Parathyroid adenoma (tissue), 2 donors: ENCODE measurements around the gene TADA1.

Source experiments
- H2AFZ ChIP-seq: fragments of 300-600 bp; sonication (generic); one replicate; pipeline ENCODE4 v1.7.0; 2017; ENCODE audit warnings: antibody characterized with exemption, mild to moderate bottlenecking
- H3K27ac ChIP-seq: fragments of 300-600 bp; sonication (generic); one replicate; pipeline ENCODE4 v1.7.0; 2017
- H3K27me3 ChIP-seq: fragments of 300-600 bp; sonication (generic); one replicate; pipeline ENCODE4 v1.7.0; 2017; ENCODE audit warnings: low read length; ENCODE audit not compliant: control insufficient read depth, insufficient read depth
- H3K36me3 ChIP-seq: fragments of 300-600 bp; sonication (generic); one replicate; pipeline ENCODE4 v1.7.0; 2017; ENCODE audit warnings: low read length; ENCODE audit not compliant: control insufficient read depth, insufficient read depth
- H3K4me1 ChIP-seq: fragments of 300-600 bp; sonication (generic); one replicate; pipeline ENCODE4 v1.7.0; 2017; ENCODE audit warnings: control low read depth
- H3K4me2 ChIP-seq: fragments of 300-600 bp; sonication (generic); one replicate; pipeline ENCODE4 v1.7.0; 2017; ENCODE audit warnings: low read length
- H3K4me3 ChIP-seq: fragments of 300-600 bp; sonication (generic); one replicate; pipeline ENCODE4 v1.7.0; 2017; ENCODE audit warnings: low read depth, low read length
- H3K79me2 ChIP-seq: fragments of 300-600 bp; sonication (generic); one replicate; pipeline ENCODE4 v1.7.0; 2017; ENCODE audit warnings: control low read depth
- H3K9ac ChIP-seq: fragments of 300-600 bp; sonication (generic); one replicate; pipeline ENCODE4 v1.7.0; 2017; ENCODE audit warnings: mild to moderate bottlenecking
- H3K9me3 ChIP-seq: fragments of 300-600 bp; sonication (generic); one replicate; pipeline ENCODE4 v1.7.0; 2017; ENCODE audit warnings: low read length; ENCODE audit not compliant: control insufficient read depth
- CTCF ChIP-seq: fragments of 300-600 bp; sonication (generic); IDR thresholded peaks from one replicate; pipeline ENCODE4 v1.7.0; 2017; ENCODE audit warnings: antibody characterized with exemption, mild to moderate bottlenecking
- donor health status: primary hyperparathyroidism.

Gene TADA1

GRCh38 chr1:166859597-166859996 lies 16.5 kb downstream of the TADA1 start:
- Histone ChIP-seq H3K27ac (no peak overlapping the region), H3K9ac (no peak overlapping the region), H2AFZ (no peak overlapping the region), H3K4me2 (no peak overlapping the region), H3K4me1 (no peaks in the 10 kb centered on the region), H3K27me3 (no peaks in the 10 kb centered on the region), H3K4me3 (no peak overlapping the region), H3K9me3 (no peaks in the 10 kb centered on the region), H3K36me3 (no peaks in the 10 kb centered on the region), H3K79me2 (no peaks in the 10 kb centered on the region)
- TF ChIP-seq CTCF = no peak

GRCh38 chr1:166858726-166859419 lies 17.2 kb downstream of the TADA1 start:
- H2AFZ ChIP-seq = no peak overlapping the region
- no peaks in the 10 kb centered on the region for H3K79me2 ChIP-seq
- H3K36me3 ChIP-seq = no peaks in the 10 kb centered on the region
- no peaks in the 10 kb centered on the region for H3K4me1 ChIP-seq
- no peaks in the 10 kb centered on the region for H3K9me3 ChIP-seq
- H3K27me3 ChIP-seq = no peaks in the 10 kb centered on the region
- no peak overlapping the region for H3K9ac ChIP-seq
- H3K4me2 ChIP-seq = no peak overlapping the region
- H3K4me3 ChIP-seq = no peak overlapping the region
- no peak for TF ChIP-seq CTCF
- no peak overlapping the region for H3K27ac ChIP-seq

- Histone ChIP-seq H3K4me3 (no peak overlapping the region), H3K27me3 (no peaks in the 10 kb centered on the region), H3K9ac (no peak overlapping the region), H3K36me3 (no peaks in the 10 kb centered on the region), H3K4me1 (no peaks in the 10 kb centered on the region), H2AFZ (no peak overlapping the region), H3K4me2 (no peak overlapping the region), H3K9me3 (no peaks in the 10 kb centered on the region), H3K27ac (no peak overlapping the region), H3K79me2 (no peaks in the 10 kb centered on the region)
- no peak for TF ChIP-seq CTCF
Measured at GRCh38 chr1:166857995-166858394, 18.1 kb downstream of the TADA1 start.

GRCh38 chr1:166855558-166855957 lies 20.5 kb downstream of the TADA1 start:
- H3K27me3 ChIP-seq = no peaks in the 10 kb centered on the region
- H3K4me2 ChIP-seq = no peak overlapping the region
- H3K4me1 ChIP-seq = no peaks in the 10 kb centered on the region
- H3K9ac ChIP-seq = no peak overlapping the region
- H3K36me3 ChIP-seq = no peaks in the 10 kb centered on the region
- H2AFZ ChIP-seq = no peak overlapping the region
- no peak for TF ChIP-seq CTCF
- no peaks in the 10 kb centered on the region for H3K79me2 ChIP-seq
- H3K27ac ChIP-seq = no peak overlapping the region
- no peaks in the 10 kb centered on the region for H3K9me3 ChIP-seq
- H3K4me3 ChIP-seq = no peak overlapping the region

GRCh38 chr1:166852918-166853317 lies 23.1 kb downstream of the TADA1 start:
- Histone ChIP-seq H3K4me2 (no peak overlapping the region), H3K9me3 (no peaks in the 10 kb centered on the region), H3K79me2 (no peaks in the 10 kb centered on the region), H3K4me1 (peaks cover 5% of the 10 kb centered on the region), H3K36me3 (no peaks in the 10 kb centered on the region), H3K27ac (no peak overlapping the region), H2AFZ (no peak overlapping the region), H3K9ac (no peak overlapping the region), H3K4me3 (no peak overlapping the region), H3K27me3 (no peaks in the 10 kb centered on the region)
- no peak for TF ChIP-seq CTCF
